Activated naive CD8-positive, alpha-beta T cell treated with anti-CD3 and anti-CD28 coated beads, Interleukin-2, amount 50 U/mL, for 16 hours (primary cell): Measurements from ENCODE around the gene DNAH1.

Experiments used
- DNase-seq: peaks from one replicate; pipeline ENCODE4 v3.0.0-alpha.2; 2020; ENCODE audit warnings: low read depth, low spot score

DNAH1 gene

DNA sequence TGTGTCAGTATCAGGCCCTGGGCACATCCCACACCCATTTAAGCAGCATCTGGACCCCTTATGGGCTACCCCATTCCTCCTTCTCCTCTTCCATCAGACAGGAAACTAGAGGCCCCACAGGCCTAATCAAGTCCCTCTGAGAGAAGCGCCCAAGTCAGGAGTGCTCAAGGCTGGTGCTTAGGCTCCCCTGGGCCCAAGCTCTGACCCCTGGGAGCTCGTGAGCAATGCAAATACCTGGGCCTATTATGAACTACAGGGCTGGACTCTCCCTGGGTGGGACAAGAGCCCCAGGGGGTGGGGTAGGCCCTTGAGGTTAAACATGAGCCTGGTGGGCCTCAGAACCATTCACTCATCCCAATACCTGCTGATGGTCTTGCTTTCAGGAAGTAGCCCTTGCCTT, 71.4 kb downstream of the DNAH1 start:
- no peak for DNase-seq

GRCh38 chr3:52388348-52388821, 72.3 kb downstream of the DNAH1 start:
- no peak for DNase-seq

DNA sequence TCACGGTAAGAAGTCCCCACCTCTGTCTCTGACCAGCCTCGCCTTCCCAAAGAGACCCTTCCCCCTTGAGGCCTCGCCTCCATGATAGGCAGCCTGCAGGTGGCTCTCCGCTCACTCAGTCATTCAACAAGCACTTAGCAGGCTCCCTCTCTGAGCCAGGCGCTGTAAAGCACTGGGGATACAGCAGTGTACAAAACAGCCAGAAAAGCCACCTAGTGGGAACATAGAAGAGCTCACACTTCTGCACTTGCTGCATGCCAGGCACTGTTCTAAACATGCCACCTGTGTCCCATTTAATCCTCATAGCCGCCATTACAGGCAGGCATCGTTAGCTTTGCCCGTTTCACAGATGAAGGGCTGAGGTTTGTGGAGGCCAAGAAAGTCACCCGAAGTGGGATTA, 72.8 kb downstream of the DNAH1 start:
- no peak for DNase-seq

DNA sequence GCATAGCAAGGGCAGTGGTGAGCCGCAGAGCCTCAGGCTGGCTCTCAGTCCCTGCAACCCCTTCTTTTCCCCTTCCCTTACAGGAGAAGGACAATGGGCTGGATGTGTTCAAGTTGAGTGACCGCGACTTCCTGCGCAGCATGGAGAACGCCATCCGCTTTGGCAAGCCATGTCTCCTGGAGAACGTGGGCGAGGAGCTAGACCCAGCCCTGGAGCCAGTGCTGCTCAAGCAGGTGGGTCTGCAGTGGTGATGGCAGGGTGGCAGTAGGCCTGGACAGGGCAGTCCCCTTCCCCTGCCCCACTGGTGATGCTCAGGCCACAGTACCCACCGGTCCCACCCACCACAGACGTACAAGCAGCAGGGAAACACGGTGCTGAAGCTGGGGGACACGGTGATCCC, 75.0 kb downstream of the DNAH1 start:
- no peak for DNase-seq

GRCh38 chr3:52392216-52392930, 76.3 kb downstream of the DNAH1 start:
- no peak for DNase-seq

GRCh38 chr3:52393131-52393807, 77.2 kb downstream of the DNAH1 start:
- DNase-seq = no peak

DNA sequence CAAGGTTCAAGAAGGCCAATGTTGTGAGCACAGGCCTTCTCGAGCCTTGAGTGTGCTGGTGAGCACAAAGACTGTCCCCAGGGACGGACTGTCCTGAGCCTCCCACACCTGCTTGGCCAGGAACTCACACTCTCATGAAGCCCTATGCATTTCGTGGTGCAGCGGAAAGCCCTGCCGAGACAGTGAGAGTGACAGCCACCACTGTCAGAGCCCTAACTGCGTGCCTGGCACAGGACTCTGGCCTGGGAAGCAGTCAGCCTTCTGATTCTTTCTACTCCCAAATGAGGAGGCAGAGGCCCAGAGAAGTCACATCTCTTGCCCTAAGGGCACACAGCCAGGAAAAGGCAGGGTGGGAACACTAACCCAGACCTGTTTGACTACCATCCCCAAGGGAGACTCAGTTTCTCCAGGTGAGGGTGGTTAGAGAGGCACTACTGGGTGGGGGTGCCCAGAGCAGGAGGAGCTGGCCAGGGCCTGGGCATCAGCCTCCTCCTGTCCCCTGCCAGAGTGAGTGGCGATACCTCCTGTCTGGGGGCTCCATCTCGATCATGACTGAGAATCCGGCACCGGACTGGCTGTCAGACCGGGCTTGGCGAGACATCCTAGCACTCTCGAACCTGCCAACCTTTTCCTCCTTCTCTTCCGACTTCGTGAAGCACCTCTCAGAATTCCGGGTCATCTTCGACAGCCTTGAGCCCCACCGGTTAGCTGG, 78.0 kb downstream of the DNAH1 start:
- DNase-seq = no peak

GRCh38 chr3:52394751-52395502, 78.8 kb downstream of the DNAH1 start:
- no peak for DNase-seq

DNA sequence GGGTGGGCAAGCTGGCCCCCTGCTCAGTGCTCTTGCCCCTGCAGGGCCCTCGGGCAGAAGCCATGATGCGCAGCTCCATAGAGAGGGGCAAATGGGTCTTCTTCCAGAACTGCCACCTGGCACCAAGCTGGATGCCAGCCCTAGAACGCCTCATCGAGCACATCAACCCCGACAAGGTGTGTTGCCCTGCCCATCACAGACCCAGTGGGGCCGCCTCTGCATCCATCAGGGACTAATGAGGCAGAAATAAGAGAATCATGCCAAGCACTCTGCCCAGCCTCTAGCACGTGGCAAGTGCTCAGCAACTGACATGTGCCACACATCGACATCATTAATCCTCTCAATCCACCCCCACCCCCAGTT, 79.4 kb downstream of the DNAH1 start:
- DNase-seq = no peak

GRCh38 chr3:52396011-52396906, 80.1 kb downstream of the DNAH1 start:
- DNase-seq = no peak

DNA sequence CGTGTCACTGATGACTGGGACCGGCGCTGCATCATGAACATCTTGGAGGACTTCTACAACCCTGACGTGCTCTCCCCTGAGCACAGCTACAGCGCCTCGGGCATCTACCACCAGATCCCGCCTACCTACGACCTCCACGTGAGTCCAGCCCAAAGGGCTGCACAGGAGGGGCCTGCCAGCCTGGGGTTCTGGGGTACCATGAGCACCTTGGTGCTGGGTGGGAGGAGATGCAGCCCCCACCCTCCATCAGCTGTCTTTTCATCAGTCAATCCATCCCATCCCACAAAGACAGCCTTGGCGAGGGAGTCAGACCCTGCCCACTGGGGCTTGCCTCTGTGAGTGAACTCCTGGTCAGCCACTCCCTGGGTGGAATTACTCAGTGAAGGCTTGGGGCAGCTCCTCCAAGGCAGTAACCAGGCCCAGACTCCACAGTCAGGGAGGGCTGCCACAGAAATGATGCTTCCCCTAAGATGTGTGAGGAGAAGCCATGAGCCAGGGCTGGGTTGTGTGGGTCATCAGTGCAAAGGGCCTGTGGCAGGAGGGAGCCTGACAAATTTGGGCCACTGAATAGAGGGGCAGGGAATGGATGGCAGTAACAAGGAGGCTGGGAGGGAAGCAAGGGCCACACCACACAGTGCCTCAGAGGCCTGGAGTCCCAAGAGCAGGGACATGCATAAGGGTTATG, 80.9 kb downstream of the DNAH1 start:
- no peak for DNase-seq

DNA sequence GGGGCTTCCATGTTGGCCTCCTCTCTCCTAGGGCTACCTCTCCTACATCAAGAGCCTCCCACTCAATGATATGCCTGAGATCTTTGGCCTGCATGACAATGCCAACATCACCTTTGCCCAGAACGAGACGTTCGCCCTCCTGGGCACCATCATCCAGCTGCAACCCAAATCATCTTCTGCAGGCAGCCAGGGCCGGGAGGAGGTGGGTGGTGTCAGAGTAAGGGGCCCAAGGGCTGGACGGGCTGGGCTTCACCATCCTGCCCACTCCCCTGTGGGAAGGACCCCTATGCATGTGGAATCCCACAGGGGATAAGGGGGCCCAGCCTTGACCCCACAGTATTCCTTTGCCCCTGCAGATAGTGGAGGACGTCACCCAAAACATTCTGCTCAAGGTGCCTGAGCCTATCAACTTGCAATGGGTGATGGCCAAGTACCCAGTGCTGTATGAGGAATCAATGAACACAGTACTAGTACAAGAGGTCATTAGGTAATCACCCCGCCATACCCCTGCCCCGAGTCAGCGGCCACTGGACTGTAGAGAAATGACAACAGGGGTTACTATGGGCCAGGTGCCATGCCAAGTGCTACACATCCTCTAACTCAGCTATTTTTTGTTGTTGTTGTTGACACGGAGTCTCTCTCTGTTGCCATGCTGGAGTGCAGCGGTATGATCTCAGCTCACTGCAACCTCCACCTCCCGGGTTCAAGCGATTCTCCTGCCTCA, 81.7 kb downstream of the DNAH1 start:
- DNase-seq = no peak

- DNase-seq = no peak
These were observed 82.6 kb downstream of the DNAH1 start for GRCh38 chr3:52398670-52399081.

DNA sequence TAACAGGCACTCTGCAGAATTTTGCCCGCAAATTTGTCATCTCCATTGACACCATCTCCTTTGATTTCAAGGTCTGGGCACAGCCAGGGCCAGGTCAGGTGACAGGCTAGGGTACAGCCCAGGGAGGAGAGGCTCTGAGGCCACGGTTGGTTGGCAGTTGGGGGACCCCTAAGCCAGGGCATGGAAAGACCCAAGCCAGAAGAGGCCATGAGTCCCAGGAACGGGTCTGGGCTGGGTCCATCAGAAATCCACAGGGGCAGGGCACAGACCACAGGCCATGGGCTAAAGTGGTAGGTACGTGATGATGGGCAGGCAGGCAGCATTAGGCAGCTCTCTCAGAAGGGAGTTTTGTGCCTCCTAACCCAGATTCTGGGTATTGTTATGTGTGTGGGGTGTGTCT, 83.0 kb downstream of the DNAH1 start:
- DNase-seq = no peak

GRCh38 chr3:52399593-52399992, 83.5 kb downstream of the DNAH1 start:
- no peak for DNase-seq

DNA sequence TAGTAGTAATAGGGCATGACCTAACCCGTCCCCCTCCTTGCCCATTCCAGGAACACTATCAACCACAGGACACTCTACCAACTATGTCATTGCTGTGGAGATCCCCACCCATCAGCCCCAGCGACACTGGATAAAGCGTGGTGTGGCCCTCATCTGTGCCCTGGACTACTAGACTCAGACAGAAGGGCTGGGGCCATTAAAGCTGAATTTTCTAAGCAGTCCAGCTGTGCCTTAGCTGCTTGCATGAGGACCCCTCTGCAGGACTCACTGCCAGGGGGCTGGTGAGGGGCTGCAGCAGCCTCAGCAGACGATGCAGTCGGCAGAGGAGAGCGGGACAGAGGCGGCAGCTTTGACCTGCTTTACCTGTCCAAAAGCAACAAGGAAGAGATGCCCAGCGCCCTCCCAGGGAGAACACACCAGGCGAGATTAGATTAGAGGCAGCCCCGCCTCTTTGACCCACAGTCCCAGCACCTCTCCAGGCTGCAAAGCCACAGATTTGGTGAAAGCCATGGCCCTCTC, 84.2 kb downstream of the DNAH1 start:
- no peak for DNase-seq

DNA sequence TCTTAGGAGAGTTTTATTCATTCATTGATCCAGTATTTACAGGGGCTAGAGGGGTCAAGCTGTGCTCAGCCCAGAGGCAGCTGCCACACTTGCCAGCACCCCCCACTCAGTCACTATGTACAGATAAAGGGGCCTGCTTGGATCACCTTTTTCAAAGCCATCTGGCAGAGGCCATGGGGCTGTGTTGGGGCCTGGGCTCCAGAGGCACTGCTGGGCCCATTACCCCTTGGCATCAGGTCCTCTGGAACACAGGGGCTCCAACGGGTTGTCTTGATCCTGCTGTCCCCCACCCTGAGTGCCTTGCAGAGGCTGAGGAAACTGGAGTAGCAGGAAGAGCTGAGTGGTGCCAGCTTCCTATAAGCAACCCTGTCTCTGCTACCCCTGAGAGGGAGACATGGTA, 84.9 kb downstream of the DNAH1 start:
- no peak for DNase-seq

GRCh38 chr3:52401551-52401950, 85.4 kb downstream of the DNAH1 start:
- DNase-seq = no peak

DNA sequence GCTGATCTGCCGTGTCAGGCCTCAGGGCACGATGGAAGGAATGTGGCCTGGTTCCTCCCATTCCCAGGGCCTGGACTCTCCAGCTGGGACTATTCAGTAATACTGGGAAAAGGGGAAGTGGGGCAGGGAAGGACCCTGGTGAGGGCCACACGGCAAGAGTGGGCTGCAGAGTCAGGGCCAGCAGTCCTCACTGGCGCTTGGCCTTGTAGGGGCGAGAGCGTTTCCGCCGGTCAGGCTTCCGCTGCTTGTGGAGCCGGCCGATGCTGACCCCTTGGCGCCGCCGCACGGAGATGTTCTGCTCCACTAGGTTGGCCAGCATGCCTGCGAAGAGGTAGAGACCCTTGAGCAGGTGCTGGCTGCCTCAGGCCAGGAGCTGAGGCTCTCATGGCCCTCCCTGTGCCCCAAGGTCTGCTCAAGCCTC, 86.0 kb downstream of the DNAH1 start:
- DNase-seq = no peak
